ENCODE measurements around the gene PRDM16. TPM values are rescaled to one million over a fixed set of nuclear protein-coding genes. Genes with fewer than 3 reads are reported as not detected.

Gene PRDM16
- total and polyA plus RNA-seq, 2 experiments from 2014 or later: 0.14 to 0.16 TPM

DNA sequence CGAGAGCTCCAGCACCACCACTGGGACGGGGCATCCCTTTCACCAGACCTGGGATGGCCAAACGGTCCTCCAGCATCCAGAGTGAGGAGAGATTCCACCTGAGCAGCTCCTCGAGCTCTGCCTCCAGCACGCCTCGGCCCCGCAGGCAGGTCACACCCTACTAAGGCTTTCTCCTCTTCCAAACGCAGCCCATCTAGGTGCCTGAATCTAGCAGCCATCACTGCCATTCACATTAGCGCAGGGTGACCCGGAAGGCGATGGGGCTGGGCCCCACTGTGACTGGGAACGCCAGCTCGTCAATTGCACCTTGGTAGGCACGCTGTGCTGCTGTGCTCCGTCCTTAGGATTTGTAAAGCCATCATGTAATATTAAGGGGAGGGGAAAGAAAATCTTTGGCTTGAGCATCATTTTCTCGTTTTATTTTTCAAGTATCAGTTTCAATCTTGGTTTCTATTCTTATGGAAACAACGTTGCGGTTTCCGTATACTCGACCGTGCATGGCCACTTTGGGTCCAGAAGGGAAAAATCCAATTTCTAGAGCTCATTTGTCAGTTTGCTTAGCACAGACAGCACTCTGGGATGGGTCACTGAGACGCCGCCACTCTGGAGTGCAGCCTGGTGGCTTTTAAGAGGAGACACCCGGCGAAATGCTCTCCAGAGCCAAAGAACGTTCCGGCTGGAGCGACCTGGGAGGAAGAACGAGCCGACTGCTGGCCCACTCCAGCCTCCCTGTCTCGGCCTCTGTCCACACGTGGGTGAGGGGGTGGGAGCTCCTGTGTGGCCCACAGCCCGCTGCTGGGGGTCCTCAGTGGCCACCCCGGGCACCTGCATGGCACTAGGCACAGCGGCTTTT lies 173.6 kb downstream of the PRDM16 start:
- H3K9me3 Mint-ChIP-seq: no peaks in the 10 kb centered on the region

More for the DNA sequence above, 173.6 kb downstream of the PRDM16 start:
- Mint-ChIP-seq H3K36me3 (ENCODE audit: low read depth) (no peaks in the 10 kb centered on the region), H3K27me3 (ENCODE audit: insufficient read depth, low read depth, poor library complexity) (peaks cover 21% of the 10 kb centered on the region), H3K4me3 (no peak overlapping the region), H3K4me1 (peaks cover 10% of the 10 kb centered on the region), H3K27ac (no peak overlapping the region)
- Histone ChIP-seq H3K36me3 (ENCODE audit: insufficient read depth) (no peaks in the 10 kb centered on the region), H3K4me3 (no peak overlapping the region), H3K27ac (ENCODE audit: low read depth) (no peak overlapping the region), H3F3A (replicated peaks; ENCODE audit: low read depth) (0 out of 2 replicates have a peak, but pooled peaks cover 2% of the 10 kb centered on the region), H4K20me1 (replicated peaks; ENCODE audit: insufficient read depth) (no peaks in the 10 kb centered on the region), H3K9me2 (ENCODE audit: insufficient read depth) (no peaks in the 10 kb centered on the region), H3K4me1 (ENCODE audit: insufficient read depth) (0 out of 2 replicates have a peak, but pooled peaks cover 3% of the 10 kb centered on the region), H3K79me2 (replicated peaks; ENCODE audit: insufficient read depth) (no peaks in the 10 kb centered on the region), H3K27me3 (ENCODE audit: insufficient read depth) (no peaks in the 10 kb centered on the region), H2AFZ (no peak overlapping the region), H3K4me2 (no peak overlapping the region)
- TF ChIP-seq ZNF331 (CRISPR knock-in tag; IDR thresholded peaks at IDR 0.05; ENCODE audit: low read depth): no peak
- no peak for TF ChIP-seq STAT1 (IDR thresholded peaks at IDR 0.05; ENCODE audit: unreplicated experiment)
- no peak for TF ChIP-seq JUNB (IDR thresholded peaks at IDR 0.05; ENCODE audit: unreplicated experiment)
- TF ChIP-seq ZNF114 (CRISPR knock-in tag; IDR thresholded peaks at IDR 0.05): no peak
- no peak for TF ChIP-seq CREB1 (CRISPR knock-in tag; IDR thresholded peaks at IDR 0.05; ENCODE audit: low read depth)
- no peak for TF ChIP-seq EZH2phosphoT487 (IDR thresholded peaks at IDR 0.05; ENCODE audit: unreplicated experiment)
- TF ChIP-seq, protein P1, sequence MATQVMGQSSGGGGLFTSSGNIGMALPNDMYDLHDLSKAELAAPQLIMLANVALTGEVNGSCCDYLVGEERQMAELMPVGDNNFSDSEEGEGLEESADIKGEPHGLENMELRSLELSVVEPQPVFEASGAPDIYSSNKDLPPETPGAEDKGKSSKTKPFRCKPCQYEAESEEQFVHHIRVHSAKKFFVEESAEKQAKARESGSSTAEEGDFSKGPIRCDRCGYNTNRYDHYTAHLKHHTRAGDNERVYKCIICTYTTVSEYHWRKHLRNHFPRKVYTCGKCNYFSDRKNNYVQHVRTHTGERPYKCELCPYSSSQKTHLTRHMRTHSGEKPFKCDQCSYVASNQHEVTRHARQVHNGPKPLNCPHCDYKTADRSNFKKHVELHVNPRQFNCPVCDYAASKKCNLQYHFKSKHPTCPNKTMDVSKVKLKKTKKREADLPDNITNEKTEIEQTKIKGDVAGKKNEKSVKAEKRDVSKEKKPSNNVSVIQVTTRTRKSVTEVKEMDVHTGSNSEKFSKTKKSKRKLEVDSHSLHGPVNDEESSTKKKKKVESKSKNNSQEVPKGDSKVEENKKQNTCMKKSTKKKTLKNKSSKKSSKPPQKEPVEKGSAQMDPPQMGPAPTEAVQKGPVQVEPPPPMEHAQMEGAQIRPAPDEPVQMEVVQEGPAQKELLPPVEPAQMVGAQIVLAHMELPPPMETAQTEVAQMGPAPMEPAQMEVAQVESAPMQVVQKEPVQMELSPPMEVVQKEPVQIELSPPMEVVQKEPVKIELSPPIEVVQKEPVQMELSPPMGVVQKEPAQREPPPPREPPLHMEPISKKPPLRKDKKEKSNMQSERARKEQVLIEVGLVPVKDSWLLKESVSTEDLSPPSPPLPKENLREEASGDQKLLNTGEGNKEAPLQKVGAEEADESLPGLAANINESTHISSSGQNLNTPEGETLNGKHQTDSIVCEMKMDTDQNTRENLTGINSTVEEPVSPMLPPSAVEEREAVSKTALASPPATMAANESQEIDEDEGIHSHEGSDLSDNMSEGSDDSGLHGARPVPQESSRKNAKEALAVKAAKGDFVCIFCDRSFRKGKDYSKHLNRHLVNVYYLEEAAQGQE (IDR thresholded peaks at IDR 0.05; ENCODE audit: unreplicated experiment): no peak
- TF ChIP-seq, protein P2, sequence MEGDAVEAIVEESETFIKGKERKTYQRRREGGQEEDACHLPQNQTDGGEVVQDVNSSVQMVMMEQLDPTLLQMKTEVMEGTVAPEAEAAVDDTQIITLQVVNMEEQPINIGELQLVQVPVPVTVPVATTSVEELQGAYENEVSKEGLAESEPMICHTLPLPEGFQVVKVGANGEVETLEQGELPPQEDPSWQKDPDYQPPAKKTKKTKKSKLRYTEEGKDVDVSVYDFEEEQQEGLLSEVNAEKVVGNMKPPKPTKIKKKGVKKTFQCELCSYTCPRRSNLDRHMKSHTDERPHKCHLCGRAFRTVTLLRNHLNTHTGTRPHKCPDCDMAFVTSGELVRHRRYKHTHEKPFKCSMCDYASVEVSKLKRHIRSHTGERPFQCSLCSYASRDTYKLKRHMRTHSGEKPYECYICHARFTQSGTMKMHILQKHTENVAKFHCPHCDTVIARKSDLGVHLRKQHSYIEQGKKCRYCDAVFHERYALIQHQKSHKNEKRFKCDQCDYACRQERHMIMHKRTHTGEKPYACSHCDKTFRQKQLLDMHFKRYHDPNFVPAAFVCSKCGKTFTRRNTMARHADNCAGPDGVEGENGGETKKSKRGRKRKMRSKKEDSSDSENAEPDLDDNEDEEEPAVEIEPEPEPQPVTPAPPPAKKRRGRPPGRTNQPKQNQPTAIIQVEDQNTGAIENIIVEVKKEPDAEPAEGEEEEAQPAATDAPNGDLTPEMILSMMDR (conservative IDR thresholded peaks at IDR 0.05; ENCODE audit: low read depth in 2 of 2): no peak
- no peak for TF ChIP-seq EZH2 (IDR thresholded peaks at IDR 0.05; ENCODE audit: low read depth, unreplicated experiment)
- TF ChIP-seq, protein P3, sequence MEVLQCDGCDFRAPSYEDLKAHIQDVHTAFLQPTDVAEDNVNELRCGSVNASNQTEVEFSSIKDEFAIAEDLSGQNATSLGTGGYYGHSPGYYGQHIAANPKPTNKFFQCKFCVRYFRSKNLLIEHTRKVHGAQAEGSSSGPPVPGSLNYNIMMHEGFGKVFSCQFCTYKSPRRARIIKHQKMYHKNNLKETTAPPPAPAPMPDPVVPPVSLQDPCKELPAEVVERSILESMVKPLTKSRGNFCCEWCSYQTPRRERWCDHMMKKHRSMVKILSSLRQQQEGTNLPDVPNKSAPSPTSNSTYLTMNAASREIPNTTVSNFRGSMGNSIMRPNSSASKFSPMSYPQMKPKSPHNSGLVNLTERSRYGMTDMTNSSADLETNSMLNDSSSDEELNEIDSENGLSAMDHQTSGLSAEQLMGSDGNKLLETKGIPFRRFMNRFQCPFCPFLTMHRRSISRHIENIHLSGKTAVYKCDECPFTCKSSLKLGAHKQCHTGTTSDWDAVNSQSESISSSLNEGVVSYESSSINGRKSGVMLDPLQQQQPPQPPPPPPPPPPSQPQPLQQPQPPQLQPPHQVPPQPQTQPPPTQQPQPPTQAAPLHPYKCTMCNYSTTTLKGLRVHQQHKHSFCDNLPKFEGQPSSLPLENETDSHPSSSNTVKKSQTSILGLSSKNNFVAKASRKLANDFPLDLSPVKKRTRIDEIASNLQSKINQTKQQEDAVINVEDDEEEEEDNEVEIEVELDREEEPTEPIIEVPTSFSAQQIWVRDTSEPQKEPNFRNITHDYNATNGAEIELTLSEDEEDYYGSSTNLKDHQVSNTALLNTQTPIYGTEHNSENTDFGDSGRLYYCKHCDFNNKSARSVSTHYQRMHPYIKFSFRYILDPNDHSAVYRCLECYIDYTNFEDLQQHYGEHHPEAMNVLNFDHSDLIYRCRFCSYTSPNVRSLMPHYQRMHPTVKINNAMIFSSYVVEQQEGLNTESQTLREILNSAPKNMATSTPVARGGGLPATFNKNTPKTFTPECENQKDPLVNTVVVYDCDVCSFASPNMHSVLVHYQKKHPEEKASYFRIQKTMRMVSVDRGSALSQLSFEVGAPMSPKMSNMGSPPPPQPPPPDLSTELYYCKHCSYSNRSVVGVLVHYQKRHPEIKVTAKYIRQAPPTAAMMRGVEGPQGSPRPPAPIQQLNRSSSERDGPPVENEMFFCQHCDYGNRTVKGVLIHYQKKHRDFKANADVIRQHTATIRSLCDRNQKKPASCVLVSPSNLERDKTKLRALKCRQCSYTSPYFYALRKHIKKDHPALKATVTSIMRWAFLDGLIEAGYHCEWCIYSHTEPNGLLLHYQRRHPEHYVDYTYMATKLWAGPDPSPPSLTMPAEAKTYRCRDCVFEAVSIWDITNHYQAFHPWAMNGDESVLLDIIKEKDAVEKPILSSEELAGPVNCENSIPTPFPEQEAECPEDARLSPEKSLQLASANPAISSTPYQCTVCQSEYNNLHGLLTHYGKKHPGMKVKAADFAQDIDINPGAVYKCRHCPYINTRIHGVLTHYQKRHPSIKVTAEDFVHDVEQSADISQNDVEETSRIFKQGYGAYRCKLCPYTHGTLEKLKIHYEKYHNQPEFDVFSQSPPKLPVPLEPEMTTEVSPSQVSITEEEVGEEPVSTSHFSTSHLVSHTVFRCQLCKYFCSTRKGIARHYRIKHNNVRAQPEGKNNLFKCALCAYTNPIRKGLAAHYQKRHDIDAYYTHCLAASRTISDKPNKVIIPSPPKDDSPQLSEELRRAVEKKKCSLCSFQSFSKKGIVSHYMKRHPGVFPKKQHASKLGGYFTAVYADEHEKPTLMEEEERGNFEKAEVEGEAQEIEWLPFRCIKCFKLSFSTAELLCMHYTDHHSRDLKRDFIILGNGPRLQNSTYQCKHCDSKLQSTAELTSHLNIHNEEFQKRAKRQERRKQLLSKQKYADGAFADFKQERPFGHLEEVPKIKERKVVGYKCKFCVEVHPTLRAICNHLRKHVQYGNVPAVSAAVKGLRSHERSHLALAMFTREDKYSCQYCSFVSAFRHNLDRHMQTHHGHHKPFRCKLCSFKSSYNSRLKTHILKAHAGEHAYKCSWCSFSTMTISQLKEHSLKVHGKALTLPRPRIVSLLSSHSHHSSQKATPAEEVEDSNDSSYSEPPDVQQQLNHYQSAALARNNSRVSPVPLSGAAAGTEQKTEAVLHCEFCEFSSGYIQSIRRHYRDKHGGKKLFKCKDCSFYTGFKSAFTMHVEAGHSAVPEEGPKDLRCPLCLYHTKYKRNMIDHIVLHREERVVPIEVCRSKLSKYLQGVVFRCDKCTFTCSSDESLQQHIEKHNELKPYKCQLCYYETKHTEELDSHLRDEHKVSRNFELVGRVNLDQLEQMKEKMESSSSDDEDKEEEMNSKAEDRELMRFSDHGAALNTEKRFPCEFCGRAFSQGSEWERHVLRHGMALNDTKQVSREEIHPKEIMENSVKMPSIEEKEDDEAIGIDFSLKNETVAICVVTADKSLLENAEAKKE (CRISPR knock-in tag; IDR thresholded peaks at IDR 0.05): no peak
- TF ChIP-seq POLR2AphosphoS5 (IDR thresholded peaks at IDR 0.05; ENCODE audit: low read depth): no peak
- TF ChIP-seq, protein P4, sequence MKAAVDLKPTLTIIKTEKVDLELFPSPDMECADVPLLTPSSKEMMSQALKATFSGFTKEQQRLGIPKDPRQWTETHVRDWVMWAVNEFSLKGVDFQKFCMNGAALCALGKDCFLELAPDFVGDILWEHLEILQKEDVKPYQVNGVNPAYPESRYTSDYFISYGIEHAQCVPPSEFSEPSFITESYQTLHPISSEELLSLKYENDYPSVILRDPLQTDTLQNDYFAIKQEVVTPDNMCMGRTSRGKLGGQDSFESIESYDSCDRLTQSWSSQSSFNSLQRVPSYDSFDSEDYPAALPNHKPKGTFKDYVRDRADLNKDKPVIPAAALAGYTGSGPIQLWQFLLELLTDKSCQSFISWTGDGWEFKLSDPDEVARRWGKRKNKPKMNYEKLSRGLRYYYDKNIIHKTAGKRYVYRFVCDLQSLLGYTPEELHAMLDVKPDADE (IDR thresholded peaks at IDR 0.05): no peak
- no peak for TF ChIP-seq NANOG (IDR thresholded peaks at IDR 0.05; ENCODE audit: borderline replicate concordance)
- DNase-seq (ENCODE audit: low spot score) (no peak), ATAC-seq (no peak)

All from GM23338 (cell line).